B cell (primary cell): ENCODE measurements around the gene SPEN. TPM values are rescaled to one million over a fixed set of nuclear protein-coding genes. Genes with fewer than 3 reads are reported as not detected.
A peak's percentile ranks its signal among the peaks of the same experiment; 100 is the strongest.
"Not testable (repeated sequence)": the region's sequence is repeated elsewhere in the genome, so short reads cannot be mapped to it uniquely, and the experiment has no call there.

Experiments
- ATAC-seq: fragments of 200-7000 bp; cut with Tn5 transposase; one replicate; pipeline ENCODE4 v1.10.0; 2021; ENCODE audit warnings: low read depth, mild to moderate bottlenecking, moderate number of reproducible peaks, moderate library complexity
- CTCF ChIA-PET: fragments of 350-600 bp; sonication (Branson Sonifier 250); formaldehyde crosslinking; loops from one replicate; lab custom pipeline; 2021; ENCODE audit warnings: antibody characterized with exemption, inconsistent platforms; lab: Charles Lee
- POLR2A ChIA-PET: fragments of 350-600 bp; sonication (Branson Sonifier 250); formaldehyde crosslinking; loops from one replicate; lab custom pipeline; 2021; ENCODE audit warnings: antibody characterized with exemption; lab: Charles Lee
- DNase-seq: peaks from one replicate; pipeline ENCODE4 v3.0.0; 2013
- H2AFZ ChIP-seq: 2 replicates; pipeline ENCODE4 v1.6.1; 2012; ENCODE audit warnings: mild to moderate bottlenecking, low read depth, low read length; ENCODE audit not compliant: insufficient read depth, poor library complexity, severe bottlenecking
- H3K27ac ChIP-seq, 2 donors: 1 replicate in 1 of 2; 2 replicates in 1 of 2; pipeline ENCODE4 v1.5.1; 2012 to 2013; ENCODE audit warnings: low read length in 2 of 2, mild to moderate bottlenecking in 2 of 2, moderate library complexity in 1 of 2
- H3K27me3 ChIP-seq, 4 experiments: fragments of 200-600 bp in 1 of 4; sonication (generic) in 1 of 4; replicated peaks in 1 of 4; 1 replicate in 2 of 4; 2 replicates in 2 of 4; pipeline versions ENCODE4 v1.6.1 to v1.7.0; 2013 to 2016; ENCODE audit warnings: low read length in 3 of 4, mild to moderate bottlenecking in 2 of 4, mixed read lengths in 1 of 4, moderate library complexity in 1 of 4; ENCODE audit not compliant: insufficient read depth in 4 of 4, control insufficient read depth in 3 of 4; ENCODE audit errors: control extremely low read depth in 1 of 4
- H3K36me3 ChIP-seq, 2 experiments: replicated peaks in 1 of 2; 1 replicate in 1 of 2; 2 replicates in 1 of 2; pipeline versions ENCODE4 v1.6.1 to v1.7.1; 2013; ENCODE audit warnings: low read length in 1 of 2; ENCODE audit not compliant: insufficient read depth in 2 of 2, control insufficient read depth in 1 of 2; ENCODE audit errors: control extremely low read depth in 1 of 2, extremely low read depth in 1 of 2
- H3K4me1 ChIP-seq, 2 donors: fragments of 200-600 bp in 1 of 2; sonication (generic) in 1 of 2; 1 replicate in 1 of 2; 2 replicates in 1 of 2; pipeline versions ENCODE4 v1.5.1 to v1.6.1; 2013 to 2017; ENCODE audit warnings: low read length in 2 of 2; ENCODE audit not compliant: control insufficient read depth in 2 of 2, insufficient read depth in 2 of 2
- H3K4me2 ChIP-seq: replicated peaks from 2 replicates; pipeline ENCODE3; 2012; ENCODE audit warnings: mild to moderate bottlenecking, low read depth, low read length; ENCODE audit not compliant: poor library complexity, severe bottlenecking
- H3K4me3 ChIP-seq, 5 experiments: fragments of 200-600 bp in 1 of 5; sonication (generic) in 1 of 5; 1 replicate in 3 of 5; 2 replicates in 2 of 5; pipeline versions ENCODE4 v1.5.1 to v1.7.0; 2011 to 2016; ENCODE audit warnings: low read length in 4 of 5, mild to moderate bottlenecking in 4 of 5, low read depth in 2 of 5, control low read depth in 1 of 5, moderate library complexity in 1 of 5; ENCODE audit not compliant: insufficient read depth in 1 of 5; ENCODE audit errors: control extremely low read depth in 1 of 5, extremely low read depth in 1 of 5
- H3K79me2 ChIP-seq: fragments of 200-600 bp; sonication (generic); one replicate; pipeline ENCODE4 v1.6.0; 2016; ENCODE audit warnings: low read length; ENCODE audit not compliant: control insufficient read depth, insufficient read depth
- H3K9ac ChIP-seq: fragments of 200-600 bp; sonication (generic); 2 replicates; pipeline ENCODE4 v1.6.1; 2017; ENCODE audit warnings: mild to moderate bottlenecking, low read length, moderate library complexity
- H3K9me3 ChIP-seq, 3 donors: one replicate each; pipeline versions ENCODE4 v1.6.1 to v1.7.1; 2013; ENCODE audit warnings: low read length in 2 of 3; ENCODE audit not compliant: control insufficient read depth in 2 of 3, insufficient read depth in 1 of 3; ENCODE audit errors: control extremely low read depth in 1 of 3
- H4K20me1 ChIP-seq: 2 replicates; pipeline ENCODE4 v1.6.0; 2012; ENCODE audit warnings: mild to moderate bottlenecking, low read length; ENCODE audit not compliant: insufficient read depth, control insufficient read depth, poor library complexity, severe bottlenecking
- H3K27ac Mint-ChIP-seq: one replicate; pipeline ENCODE4 v1.8.0; 2021; ENCODE audit warnings: mixed read lengths
- H3K27me3 Mint-ChIP-seq: one replicate; pipeline ENCODE4 v1.8.0; 2021; ENCODE audit warnings: mixed read lengths
- H3K4me1 Mint-ChIP-seq: one replicate; pipeline ENCODE4 v1.8.0; 2021; ENCODE audit warnings: mixed read lengths
- H3K4me3 Mint-ChIP-seq: one replicate; pipeline ENCODE4 v1.8.0; 2021; ENCODE audit warnings: mixed read lengths
- H3K9me3 Mint-ChIP-seq: one replicate; pipeline ENCODE4 v1.8.0; 2022; ENCODE audit warnings: mixed read lengths; ENCODE audit not compliant: insufficient read depth
- EZH2 ChIP-seq: IDR thresholded peaks from 2 replicates; pipeline ENCODE4 v1.6.1; 2012; ENCODE audit warnings: borderline replicate concordance, low read depth, mild to moderate bottlenecking, moderate library complexity, low read length; ENCODE audit not compliant: insufficient read depth, poor library complexity, severe bottlenecking
- WGBS: methylation state at CpG from one replicate; pipeline ENCODE4 v1.1.5; 2013; ENCODE audit warnings: missing lambda C conversion rate; ENCODE audit not compliant: insufficient coverage; 5-methylcytosine and 5-hydroxymethylcytosine counted together
- intact Hi-C: fragments of 100-400 bp; cut with micrococcal nuclease; formaldehyde crosslinking; loops from one replicate; pipeline ENCODE4 v1.10.0; 2022
- polyA plus RNA-seq: library from polyadenylated mRNA; depleted of rRNA; stranded (reverse); fragments of >200 nt; gene quantifications from 2 replicates; pipeline ENCODE4 v1.2.3, GENCODE V29; 2012
- total RNA-seq, 2 donors: library from RNA; stranded (reverse); fragments of 120-200 nt in 1 of 2; gene quantifications; 1 replicate in 1 of 2; 2 replicates in 1 of 2; pipeline versions ENCODE4 v1.2.3 to v1.2.4, GENCODE V29; 2013 to 2022
- TF ChIP-seq, protein P1 (sequence below): fragments of 200-600 bp; IDR thresholded peaks from one replicate; pipeline ENCODE4 v1.8.0; 2022; ENCODE audit warnings: antibody characterized with exemption, mild to moderate bottlenecking

Gene SPEN
- total and polyA plus RNA-seq, 2 donors (not counting 1 experiment from before 2014, with no cell fraction given) = 29.1 to 126 TPM

DNA sequence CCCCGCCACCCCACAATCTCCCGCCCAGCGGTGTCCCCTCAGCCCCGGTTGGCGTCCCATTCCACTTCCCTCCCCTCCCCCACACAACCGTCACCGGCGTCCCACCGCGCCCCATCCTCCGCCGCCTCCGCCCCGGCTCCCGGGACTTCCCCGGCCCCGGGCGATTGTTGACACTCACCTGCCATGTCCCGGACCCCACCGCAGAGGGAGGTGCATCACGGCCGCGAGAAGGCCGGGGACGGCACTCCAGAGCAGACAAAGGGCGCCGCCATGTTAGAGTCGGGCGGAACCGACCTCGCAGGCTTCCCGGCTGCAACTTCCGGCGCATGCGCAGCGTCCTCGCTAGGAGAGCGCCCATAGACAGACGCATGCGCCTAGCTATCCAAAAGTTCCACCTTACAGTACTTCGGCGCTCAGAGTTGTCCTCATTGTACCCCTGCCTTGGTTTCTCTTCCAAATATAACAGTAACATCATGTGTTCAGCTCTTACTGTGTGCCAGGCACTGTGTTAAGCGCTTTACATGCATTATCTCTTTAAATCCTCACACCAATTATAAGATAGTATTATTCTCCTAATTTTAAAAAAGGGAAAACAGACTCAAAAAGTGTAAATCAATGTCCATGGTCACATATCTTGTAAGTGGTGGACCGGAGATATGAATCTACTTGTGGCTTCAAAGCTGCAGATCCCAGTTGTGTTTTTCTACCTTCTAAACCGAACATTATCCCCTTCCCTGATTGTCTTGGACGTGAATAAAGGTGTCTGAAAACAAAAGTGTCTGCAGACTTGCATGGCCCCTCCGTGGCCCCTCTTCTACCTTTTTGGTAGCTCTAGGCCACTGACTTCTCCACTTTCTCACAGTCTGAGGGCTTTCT is 128.5 kb downstream of the SPEN start, which contains the start of gene ZBTB17:
Gene ZBTB17, minus strand, starts transcription at position 297 of the 876 bp plus-strand sequence. CDS start 27,606 bp downstream, outside the sequence.
- peaks cover 62% of the 10 kb centered on the region for H3K79me2 ChIP-seq
- WGBS = 7% methylated on average over 42 of the region's 47 CpGs
- H4K20me1 ChIP-seq = no peaks in the 10 kb centered on the region
- peak within 1 kb of the TSS; percentile 70 to 86 for H3K27ac ChIP-seq
- H3K4me2 ChIP-seq = peak within 1 kb of the TSS; percentile 88
- H3K27ac Mint-ChIP-seq = peak within 1 kb of the TSS; percentile 92
- peak; percentile 97 for DNase-seq
- TF ChIP-seq EZH2 = no peak
- TF ChIP-seq, protein P1, sequence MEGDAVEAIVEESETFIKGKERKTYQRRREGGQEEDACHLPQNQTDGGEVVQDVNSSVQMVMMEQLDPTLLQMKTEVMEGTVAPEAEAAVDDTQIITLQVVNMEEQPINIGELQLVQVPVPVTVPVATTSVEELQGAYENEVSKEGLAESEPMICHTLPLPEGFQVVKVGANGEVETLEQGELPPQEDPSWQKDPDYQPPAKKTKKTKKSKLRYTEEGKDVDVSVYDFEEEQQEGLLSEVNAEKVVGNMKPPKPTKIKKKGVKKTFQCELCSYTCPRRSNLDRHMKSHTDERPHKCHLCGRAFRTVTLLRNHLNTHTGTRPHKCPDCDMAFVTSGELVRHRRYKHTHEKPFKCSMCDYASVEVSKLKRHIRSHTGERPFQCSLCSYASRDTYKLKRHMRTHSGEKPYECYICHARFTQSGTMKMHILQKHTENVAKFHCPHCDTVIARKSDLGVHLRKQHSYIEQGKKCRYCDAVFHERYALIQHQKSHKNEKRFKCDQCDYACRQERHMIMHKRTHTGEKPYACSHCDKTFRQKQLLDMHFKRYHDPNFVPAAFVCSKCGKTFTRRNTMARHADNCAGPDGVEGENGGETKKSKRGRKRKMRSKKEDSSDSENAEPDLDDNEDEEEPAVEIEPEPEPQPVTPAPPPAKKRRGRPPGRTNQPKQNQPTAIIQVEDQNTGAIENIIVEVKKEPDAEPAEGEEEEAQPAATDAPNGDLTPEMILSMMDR = no peak
- H3K4me3 Mint-ChIP-seq = peak within 1 kb of the TSS; percentile 93
- peak within 1 kb of the TSS; percentile 87 for H2AFZ ChIP-seq
- POLR2A ChIA-PET = interaction anchor here (1.2 to 3.0 kb wide), 6 partner anchors 10 to 231 kb away, joined by 3 to 11 read pairs (median 8); no protein-coding TSS in a partner anchor
- H3K9me3 Mint-ChIP-seq = no peaks in the 10 kb centered on the region
- peaks cover 2 to 21% of the 10 kb centered on the region in 2 experiments for H3K36me3 ChIP-seq
- no peaks in the 10 kb centered on the region for H3K9me3 ChIP-seq
- H3K9ac ChIP-seq = peak within 1 kb of the TSS; percentile 86
- peak within 1 kb of the TSS; percentile 58 to 94 (median 88) for H3K4me3 ChIP-seq
- H3K4me1 ChIP-seq = peaks cover 20 to 33% of the 10 kb centered on the region in 2 donors
- intact Hi-C loops = loop anchor here (1.0 to 10.0 kb wide), 4 partner anchors 10 to 389 kb away; partner anchors contain the start of gene SZRD1
- ATAC-seq = peak; percentile 81
- peaks cover 35% of the 10 kb centered on the region for H3K4me1 Mint-ChIP-seq
- H3K27me3 ChIP-seq = no peaks in the 10 kb centered on the region
- no peaks in the 10 kb centered on the region for H3K27me3 Mint-ChIP-seq
- CTCF ChIA-PET = interaction anchor here (0.7 to 3.2 kb wide), 13 partner anchors 10 to 185 kb away, joined by 3 to 24 read pairs (median 5); partner anchors contain the start of gene SRARP

GRCh38 chr1:15977947-15978346 is 130.4 kb downstream of the SPEN start:
- H3K9ac ChIP-seq, H3K4me2 ChIP-seq, DNase-seq, H2AFZ ChIP-seq, H3K4me3 Mint-ChIP-seq, H4K20me1 ChIP-seq, H3K27ac ChIP-seq, H3K27me3 ChIP-seq, H3K4me3 ChIP-seq, H3K27ac Mint-ChIP-seq, H3K36me3 ChIP-seq, ATAC-seq, H3K9me3 Mint-ChIP-seq, H3K27me3 Mint-ChIP-seq, H3K9me3 ChIP-seq, POLR2A ChIA-PET: not testable (repeated sequence)
- H3K4me1 Mint-ChIP-seq = peaks cover 27% of the 10 kb centered on the region
- Histone ChIP-seq H3K79me2 (peaks cover 45% of the 10 kb centered on the region), H3K4me1 (peaks cover 20 to 29% of the 10 kb centered on the region in 2 donors)
- CTCF ChIA-PET = interaction anchor here (2.0 kb wide), 1 partner anchor 17 kb away, joined by 7 read pairs; no protein-coding TSS in a partner anchor
- intact Hi-C loops = loop anchor here (10.0 kb wide), 1 partner anchor 387 kb away; the partner anchor contains the start of gene SZRD1
- WGBS = no CpG with 5 or more reads among the region's 4 CpGs
